K562 (cell line): ENCODE results near the gene SEL1L.

Experiments
- HMGN3 ChIP-seq: IDR thresholded peaks from 2 replicates; pipeline ENCODE4 v1.6.1; 2011; ENCODE audit warnings: borderline replicate concordance, low read depth, mild to moderate bottlenecking, mixed read lengths, low read length; ENCODE audit not compliant: insufficient read length; ENCODE audit errors: extremely low read depth
- L3MBTL2 ChIP-seq: fragments of 450-650 bp; IDR thresholded peaks from 2 replicates; pipeline ENCODE4 v1.6.1; 2016; ENCODE audit warnings: mild to moderate bottlenecking, moderate library complexity
- POLR2A ChIP-seq: fragments of 450-650 bp; conservative IDR thresholded peaks from 2 replicates; pipeline ENCODE4 v1.6.1; 2016
- SOX6 ChIP-seq: fragments of 450-650 bp; IDR thresholded peaks from 2 replicates; pipeline ENCODE4 v1.6.1; 2014; ENCODE audit warnings: mild to moderate bottlenecking
- TF ChIP-seq, protein P1 (sequence below): sonication (generic); formaldehyde crosslinking; IDR thresholded peaks from 2 replicates; pipeline ENCODE4 v1.8.0; 2023; ENCODE audit warnings: mild to moderate bottlenecking, missing genetic modification reagents

DNA sequence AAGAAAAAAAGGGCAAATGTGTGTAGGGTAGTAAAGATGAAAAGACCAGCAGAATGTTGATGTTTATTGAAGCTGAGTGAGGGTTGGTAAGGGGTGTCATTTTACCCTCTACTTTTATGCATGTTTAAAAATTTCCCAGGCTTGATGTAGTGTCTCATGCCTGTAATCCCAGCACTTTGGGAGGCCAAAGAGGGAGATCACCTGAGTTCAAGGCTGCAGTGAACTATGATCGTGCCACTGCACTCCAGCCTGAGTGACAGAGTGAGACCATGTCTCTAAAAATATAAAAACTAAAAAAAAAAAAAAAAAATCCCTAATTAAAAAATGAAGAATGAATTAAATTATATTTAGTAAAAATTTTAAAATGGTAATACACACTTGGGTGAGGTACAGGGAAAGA is 8.5 kb downstream of the SEL1L start:
- no peak for TF ChIP-seq HMGN3
- TF ChIP-seq POLR2A, result no peak
- TF ChIP-seq SOX6, result no peak
- TF ChIP-seq, protein P1, sequence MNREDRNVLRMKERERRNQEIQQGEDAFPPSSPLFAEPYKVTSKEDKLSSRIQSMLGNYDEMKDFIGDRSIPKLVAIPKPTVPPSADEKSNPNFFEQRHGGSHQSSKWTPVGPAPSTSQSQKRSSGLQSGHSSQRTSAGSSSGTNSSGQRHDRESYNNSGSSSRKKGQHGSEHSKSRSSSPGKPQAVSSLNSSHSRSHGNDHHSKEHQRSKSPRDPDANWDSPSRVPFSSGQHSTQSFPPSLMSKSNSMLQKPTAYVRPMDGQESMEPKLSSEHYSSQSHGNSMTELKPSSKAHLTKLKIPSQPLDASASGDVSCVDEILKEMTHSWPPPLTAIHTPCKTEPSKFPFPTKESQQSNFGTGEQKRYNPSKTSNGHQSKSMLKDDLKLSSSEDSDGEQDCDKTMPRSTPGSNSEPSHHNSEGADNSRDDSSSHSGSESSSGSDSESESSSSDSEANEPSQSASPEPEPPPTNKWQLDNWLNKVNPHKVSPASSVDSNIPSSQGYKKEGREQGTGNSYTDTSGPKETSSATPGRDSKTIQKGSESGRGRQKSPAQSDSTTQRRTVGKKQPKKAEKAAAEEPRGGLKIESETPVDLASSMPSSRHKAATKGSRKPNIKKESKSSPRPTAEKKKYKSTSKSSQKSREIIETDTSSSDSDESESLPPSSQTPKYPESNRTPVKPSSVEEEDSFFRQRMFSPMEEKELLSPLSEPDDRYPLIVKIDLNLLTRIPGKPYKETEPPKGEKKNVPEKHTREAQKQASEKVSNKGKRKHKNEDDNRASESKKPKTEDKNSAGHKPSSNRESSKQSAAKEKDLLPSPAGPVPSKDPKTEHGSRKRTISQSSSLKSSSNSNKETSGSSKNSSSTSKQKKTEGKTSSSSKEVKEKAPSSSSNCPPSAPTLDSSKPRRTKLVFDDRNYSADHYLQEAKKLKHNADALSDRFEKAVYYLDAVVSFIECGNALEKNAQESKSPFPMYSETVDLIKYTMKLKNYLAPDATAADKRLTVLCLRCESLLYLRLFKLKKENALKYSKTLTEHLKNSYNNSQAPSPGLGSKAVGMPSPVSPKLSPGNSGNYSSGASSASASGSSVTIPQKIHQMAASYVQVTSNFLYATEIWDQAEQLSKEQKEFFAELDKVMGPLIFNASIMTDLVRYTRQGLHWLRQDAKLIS (CRISPR knock-in tag), result no peak
- no peak for TF ChIP-seq L3MBTL2
